T-helper 17 cell (primary cell): Measurements from ENCODE around the gene CDH4. TPM values are rescaled to one million over a fixed set of nuclear protein-coding genes. Genes with fewer than 3 reads are reported as not detected.
"Not testable (repeated sequence)": the region's sequence is repeated elsewhere in the genome, so short reads cannot be mapped to it uniquely, and the experiment has no call there.

Source experiments
- ATAC-seq: fragments of 150-1000 bp; cut with Tn5 transposase; 2 replicates; pipeline ENCODE4 v1.10.0; 2021; ENCODE audit warnings: mild to moderate bottlenecking, moderate library complexity
- DNase-seq, 3 donors: peaks; one replicate each; pipeline versions ENCODE4 v3.0.0 to v3.0.0-alpha.2; 2020 to 2021
- H3K9me3 ChIP-seq: one replicate; pipeline ENCODE4 v1.7.0; 2013; ENCODE audit warnings: low read length, mild to moderate bottlenecking; ENCODE audit not compliant: control insufficient read depth, poor library complexity, severe bottlenecking
- H3K27ac Mint-ChIP-seq: one replicate; pipeline ENCODE4 v1.8.0; 2022; ENCODE audit warnings: mild to moderate bottlenecking, moderate library complexity, mixed read lengths
- H3K27me3 Mint-ChIP-seq: one replicate; pipeline ENCODE4 v1.8.0; 2022; ENCODE audit warnings: mixed read lengths
- H3K36me3 Mint-ChIP-seq: one replicate; pipeline ENCODE4 v1.8.0; 2022; ENCODE audit warnings: low read depth, mixed read lengths
- H3K4me1 Mint-ChIP-seq: one replicate; pipeline ENCODE4 v1.8.0; 2022; ENCODE audit warnings: mild to moderate bottlenecking, mixed read lengths
- H3K4me3 Mint-ChIP-seq: one replicate; pipeline ENCODE4 v1.8.0; 2022; ENCODE audit warnings: mild to moderate bottlenecking, moderate library complexity, mixed read lengths
- total RNA-seq, 4 donors: library from RNA in 2 of 4; stranded (reverse) in 2 of 4; gene quantifications; one replicate each; pipeline ENCODE4 v1.2.3 and lab custom pipeline; 2022 to 2026

CDH4 gene
- total RNA-seq, 2 donors from 2014 or later: 0.55 to 0.67 TPM

DNA sequence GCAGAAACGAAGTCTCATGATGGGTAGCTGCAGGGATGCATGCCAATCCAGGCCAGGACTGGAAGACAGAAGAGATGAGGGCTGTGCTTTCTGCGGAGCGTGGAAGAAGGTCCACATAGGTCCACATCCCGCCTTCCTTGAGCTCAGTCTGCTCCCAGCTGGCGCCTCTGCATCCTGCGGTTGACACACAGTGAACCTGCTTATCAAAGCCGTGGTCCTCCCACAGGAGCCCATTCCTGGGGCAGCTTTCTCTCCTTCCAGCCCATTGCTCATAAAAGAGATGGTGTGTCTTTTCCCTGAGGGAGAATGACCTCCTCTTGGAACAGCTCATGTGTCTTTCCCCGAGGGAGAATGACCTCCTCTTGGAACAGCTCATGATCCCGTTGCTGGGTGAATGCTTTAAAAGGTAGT lies 225.4 kb downstream of the CDH4 start:
- peaks cover 10% of the 10 kb centered on the region for H3K27me3 Mint-ChIP-seq
- DNase-seq: no peak
- H3K9me3 ChIP-seq: no peaks in the 10 kb centered on the region
- H3K4me1 Mint-ChIP-seq: no peaks in the 10 kb centered on the region
- H3K27ac Mint-ChIP-seq: no peak overlapping the region
- ATAC-seq: no peak
- H3K36me3 Mint-ChIP-seq: no peaks in the 10 kb centered on the region
- no peak overlapping the region for H3K4me3 Mint-ChIP-seq

DNA sequence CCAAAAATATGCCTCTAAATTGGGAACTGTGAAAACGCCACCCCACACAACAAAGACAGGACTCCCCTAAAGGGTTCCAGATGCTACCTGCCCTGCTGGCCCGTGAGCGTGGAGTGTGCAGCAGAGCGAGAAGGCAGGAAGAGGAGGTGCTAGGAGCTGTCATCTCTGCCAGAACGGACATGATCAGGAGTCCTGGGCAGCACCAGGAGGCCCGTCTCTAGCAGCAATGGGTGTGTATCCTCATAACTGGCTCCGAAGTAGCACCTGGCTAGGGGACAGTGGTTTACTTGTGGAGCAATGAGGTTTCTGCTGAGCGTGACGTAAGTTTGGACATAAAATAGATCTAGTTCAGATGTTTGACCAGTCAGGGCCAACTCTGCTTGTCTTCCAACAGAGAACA lies 226.0 kb downstream of the CDH4 start:
- no peak for DNase-seq
- ATAC-seq: no peak
- peaks cover 10% of the 10 kb centered on the region for H3K27me3 Mint-ChIP-seq
- no peak overlapping the region for H3K4me3 Mint-ChIP-seq
- no peaks in the 10 kb centered on the region for H3K9me3 ChIP-seq
- H3K36me3 Mint-ChIP-seq: no peaks in the 10 kb centered on the region
- H3K4me1 Mint-ChIP-seq: no peaks in the 10 kb centered on the region
- no peak overlapping the region for H3K27ac Mint-ChIP-seq

DNA sequence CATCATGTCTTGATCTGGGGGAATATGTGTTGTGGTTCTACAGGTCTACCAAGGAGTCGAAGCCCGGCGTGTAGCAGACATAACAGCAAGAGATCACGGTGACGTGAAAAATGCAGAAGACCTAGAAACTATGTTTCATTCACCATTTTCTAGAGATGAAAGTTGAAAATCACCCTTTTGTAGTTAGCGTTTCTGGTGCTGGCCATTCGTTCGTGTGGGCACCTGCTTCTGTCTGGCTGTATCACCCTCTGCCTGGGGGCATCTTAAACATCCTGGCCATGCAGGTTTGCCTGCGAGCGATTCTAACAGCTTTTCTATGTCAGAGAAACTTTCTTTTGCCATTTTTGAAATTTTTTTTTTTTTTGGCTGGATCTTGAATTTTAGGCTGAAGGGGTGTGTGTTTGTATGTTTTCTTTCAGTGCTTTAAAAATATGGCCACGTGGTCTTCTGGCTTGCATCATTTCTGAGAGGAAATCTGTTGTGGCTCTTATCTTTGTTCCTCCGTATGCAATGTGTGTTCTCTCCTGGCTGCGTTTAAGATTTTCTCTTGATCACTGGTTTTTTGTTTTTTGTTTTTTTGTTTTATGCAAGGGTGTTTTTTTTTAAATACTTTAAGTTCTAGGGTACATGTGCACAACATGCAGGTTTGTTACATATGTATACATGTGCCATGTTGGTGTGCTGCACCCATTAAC lies 226.7 kb downstream of the CDH4 start:
- no peaks in the 10 kb centered on the region for H3K4me1 Mint-ChIP-seq
- peaks cover 10% of the 10 kb centered on the region for H3K27me3 Mint-ChIP-seq
- H3K4me3 Mint-ChIP-seq: no peak overlapping the region
- no peaks in the 10 kb centered on the region for H3K9me3 ChIP-seq
- no peak overlapping the region for H3K27ac Mint-ChIP-seq
- ATAC-seq (no peak), DNase-seq (no peak)
- H3K36me3 Mint-ChIP-seq: no peaks in the 10 kb centered on the region

DNA sequence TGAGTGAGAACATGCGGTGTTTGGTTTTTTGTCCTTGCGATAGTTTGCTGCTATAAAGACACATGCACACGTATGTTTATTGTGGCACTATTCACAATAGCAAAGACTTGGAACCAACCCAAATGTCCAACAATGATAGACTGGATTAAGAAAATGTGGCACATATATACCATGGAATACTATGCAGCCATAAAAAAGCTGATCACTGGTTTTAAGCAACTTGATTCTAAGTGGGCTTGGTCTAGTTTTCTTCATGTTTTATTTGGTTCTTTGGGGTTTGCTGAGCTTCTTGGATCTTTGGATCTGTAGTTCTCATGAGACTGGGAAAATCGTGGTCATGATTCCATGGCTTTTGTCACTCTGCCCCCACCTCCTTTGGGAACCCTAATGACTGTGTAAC lies 227.4 kb downstream of the CDH4 start:
- not testable (repeated sequence) for H3K36me3 Mint-ChIP-seq, H3K27ac Mint-ChIP-seq, H3K4me3 Mint-ChIP-seq, H3K9me3 ChIP-seq, H3K4me1 Mint-ChIP-seq, ATAC-seq, DNase-seq
- peaks cover 10% of the 10 kb centered on the region for H3K27me3 Mint-ChIP-seq

DNA sequence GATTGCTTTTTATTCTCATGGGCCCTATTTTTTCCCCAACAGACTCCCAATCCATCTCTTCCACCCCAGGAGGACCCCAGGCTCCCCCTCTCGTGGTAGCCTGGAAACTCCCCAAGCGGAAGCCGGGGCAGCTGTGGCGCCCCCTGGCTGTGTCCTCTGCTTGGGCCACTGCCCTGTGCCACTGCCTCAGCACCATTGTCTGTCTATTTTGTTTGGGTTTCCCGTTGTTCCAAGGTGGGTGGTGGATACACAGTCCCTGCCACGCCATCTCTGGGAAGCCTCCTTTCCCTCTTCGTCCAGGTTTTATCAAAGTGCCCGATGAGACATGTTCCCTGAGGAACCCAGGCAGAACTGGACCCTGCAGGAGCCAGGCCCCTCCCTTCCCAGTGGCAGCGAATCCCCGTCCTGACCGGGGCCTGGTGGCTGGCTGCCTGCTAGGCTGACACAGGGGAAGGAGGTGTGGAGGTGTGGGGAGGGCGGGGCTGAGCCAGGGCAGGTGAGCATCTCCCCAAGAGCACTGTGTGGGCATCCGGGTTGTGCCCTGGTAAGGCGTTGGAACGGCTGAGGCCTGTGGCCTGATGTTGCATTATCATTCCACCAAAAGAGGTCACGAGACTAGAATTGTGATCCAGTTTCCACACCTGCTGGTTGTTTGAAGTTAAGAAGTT lies 228.2 kb downstream of the CDH4 start:
- DNase-seq (no peak), ATAC-seq (no peak)
- no peaks in the 10 kb centered on the region for H3K36me3 Mint-ChIP-seq
- H3K4me3 Mint-ChIP-seq: no peak overlapping the region
- no peak overlapping the region for H3K27ac Mint-ChIP-seq
- H3K27me3 Mint-ChIP-seq: peaks cover 10% of the 10 kb centered on the region
- no peaks in the 10 kb centered on the region for H3K4me1 Mint-ChIP-seq
- H3K9me3 ChIP-seq: no peaks in the 10 kb centered on the region

DNA sequence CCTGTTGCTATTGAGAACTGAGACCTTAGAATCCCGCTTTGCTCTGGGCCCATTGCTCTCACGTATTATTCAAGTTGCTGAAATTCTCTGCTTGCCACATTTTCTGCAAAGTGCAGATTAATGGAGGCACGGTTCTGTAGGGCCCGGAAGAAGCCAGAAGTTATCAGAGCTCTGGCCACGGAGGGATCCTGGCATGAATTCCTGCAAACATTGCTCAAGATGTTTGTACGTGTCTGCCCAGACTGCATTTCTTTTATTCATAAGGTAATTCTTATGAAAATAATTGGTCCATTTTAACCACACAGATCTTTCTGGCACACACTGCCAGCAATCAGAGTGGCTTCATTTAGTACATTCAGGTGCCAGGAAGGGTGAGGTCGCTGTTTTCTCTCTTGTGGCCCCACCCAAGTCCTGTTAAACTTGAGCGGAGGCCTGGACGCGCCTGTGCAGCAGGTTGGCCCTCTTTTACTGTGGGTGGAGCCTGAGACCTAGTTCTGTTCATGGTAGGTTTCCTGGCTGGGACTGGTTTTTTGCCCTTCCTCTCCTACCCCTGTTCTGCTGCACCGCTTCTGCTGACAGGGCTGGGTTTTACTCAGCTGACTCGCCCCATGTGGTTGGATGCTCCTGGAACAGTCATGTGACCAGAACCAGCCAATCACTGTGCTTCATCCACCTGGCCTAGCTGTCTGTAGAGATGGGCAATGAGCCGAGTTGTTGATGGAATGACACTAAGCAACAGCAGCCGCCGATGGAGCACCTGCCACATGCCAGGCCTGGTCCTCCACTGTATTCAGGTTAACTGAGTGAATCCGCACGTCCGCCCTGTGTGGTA lies 230.2 kb downstream of the CDH4 start:
- Mint-ChIP-seq H3K27ac (no peak overlapping the region), H3K4me3 (no peak overlapping the region), H3K4me1 (no peaks in the 10 kb centered on the region), H3K27me3 (peaks cover 9% of the 10 kb centered on the region), H3K36me3 (no peaks in the 10 kb centered on the region)
- no peaks in the 10 kb centered on the region for H3K9me3 ChIP-seq
- no peak for ATAC-seq
- DNase-seq: no peak

DNA sequence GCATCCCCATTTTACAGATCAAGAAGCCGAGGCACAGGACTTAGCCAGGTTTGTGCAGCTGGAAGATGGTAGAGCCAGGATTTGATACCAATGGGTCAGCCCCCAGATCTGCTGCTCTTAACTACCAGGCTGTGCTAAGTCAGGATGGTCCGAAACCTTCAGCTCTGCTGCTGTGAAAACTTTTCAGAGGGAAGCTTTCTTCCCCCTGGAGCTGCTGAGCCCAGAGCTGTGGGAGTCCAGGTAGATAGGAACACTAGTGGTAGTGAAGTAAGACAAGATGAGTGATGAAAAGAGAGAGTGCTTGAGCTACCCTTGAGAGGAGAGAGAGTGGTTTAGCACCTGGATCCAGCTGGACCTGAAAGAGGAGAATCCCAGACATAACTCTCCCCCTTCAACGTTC lies 230.8 kb downstream of the CDH4 start:
- ATAC-seq (no peak), DNase-seq (no peak)
- H3K4me1 Mint-ChIP-seq: no peaks in the 10 kb centered on the region
- peaks cover 9% of the 10 kb centered on the region for H3K27me3 Mint-ChIP-seq
- H3K4me3 Mint-ChIP-seq: no peak overlapping the region
- H3K36me3 Mint-ChIP-seq: no peaks in the 10 kb centered on the region
- no peaks in the 10 kb centered on the region for H3K9me3 ChIP-seq
- H3K27ac Mint-ChIP-seq: no peak overlapping the region

DNA sequence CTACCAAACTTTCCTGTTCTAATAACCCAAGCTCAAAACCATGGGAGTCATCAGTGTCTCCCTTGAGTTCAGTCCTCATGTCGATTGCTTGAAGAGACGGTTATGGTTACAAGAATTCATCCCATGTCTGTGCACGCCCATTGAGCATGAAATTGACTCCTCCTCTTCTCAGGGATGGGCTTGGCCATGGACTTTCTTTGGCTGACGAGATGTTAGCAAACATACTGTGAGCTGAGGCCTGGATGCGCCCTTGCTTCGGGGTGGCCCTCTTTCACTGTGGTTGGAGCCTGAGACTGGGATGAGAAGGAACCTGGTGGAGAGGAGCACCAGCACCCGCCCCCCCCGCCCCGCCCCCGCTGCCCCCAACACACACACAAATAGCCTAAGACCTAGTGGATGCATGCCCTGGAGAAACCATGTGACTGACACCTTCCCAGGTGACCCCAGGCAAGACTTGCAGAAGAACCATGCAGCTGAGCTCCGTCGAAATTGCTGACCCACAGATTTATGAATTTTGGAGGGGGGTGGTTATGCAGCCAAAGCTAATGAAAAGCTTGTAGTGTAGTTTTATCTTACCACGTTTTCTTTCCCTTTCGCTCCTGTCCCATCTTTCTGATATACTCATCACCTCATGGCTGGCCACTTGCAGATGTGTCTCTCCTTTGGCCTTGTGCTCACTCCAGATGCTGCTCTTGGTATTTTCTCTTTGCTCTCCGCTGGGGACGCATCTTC lies 231.4 kb downstream of the CDH4 start:
- no peak for ATAC-seq
- no peak overlapping the region for H3K4me3 Mint-ChIP-seq
- H3K36me3 Mint-ChIP-seq: no peaks in the 10 kb centered on the region
- H3K27me3 Mint-ChIP-seq: peaks cover 9% of the 10 kb centered on the region
- no peaks in the 10 kb centered on the region for H3K4me1 Mint-ChIP-seq
- no peak overlapping the region for H3K27ac Mint-ChIP-seq
- no peak for DNase-seq
- H3K9me3 ChIP-seq: no peaks in the 10 kb centered on the region

DNA sequence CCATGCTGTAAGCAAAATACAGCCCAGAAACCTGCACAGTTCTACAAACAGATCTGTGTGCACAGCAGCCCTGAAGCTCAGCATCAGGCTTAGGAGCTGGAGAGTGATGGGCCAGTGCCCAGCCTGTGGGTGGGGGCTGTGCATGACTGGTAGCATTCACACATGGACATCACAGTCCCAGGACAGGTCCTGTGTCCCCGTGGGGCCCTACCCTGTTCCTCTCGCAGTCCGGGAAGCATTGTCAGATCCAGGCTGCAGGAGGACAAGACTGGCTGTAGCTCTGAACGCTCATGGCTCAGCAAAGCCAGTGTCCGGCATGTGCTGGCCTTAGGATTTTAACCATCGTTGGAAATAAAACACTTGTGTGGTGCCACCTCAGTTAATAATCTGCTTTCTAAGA lies 234.1 kb downstream of the CDH4 start:
- Mint-ChIP-seq H3K27me3 (peaks cover 9% of the 10 kb centered on the region), H3K27ac (no peak overlapping the region), H3K36me3 (no peaks in the 10 kb centered on the region), H3K4me1 (no peaks in the 10 kb centered on the region), H3K4me3 (no peak overlapping the region)
- ATAC-seq (no peak), DNase-seq (no peak)
- no peaks in the 10 kb centered on the region for H3K9me3 ChIP-seq

DNA sequence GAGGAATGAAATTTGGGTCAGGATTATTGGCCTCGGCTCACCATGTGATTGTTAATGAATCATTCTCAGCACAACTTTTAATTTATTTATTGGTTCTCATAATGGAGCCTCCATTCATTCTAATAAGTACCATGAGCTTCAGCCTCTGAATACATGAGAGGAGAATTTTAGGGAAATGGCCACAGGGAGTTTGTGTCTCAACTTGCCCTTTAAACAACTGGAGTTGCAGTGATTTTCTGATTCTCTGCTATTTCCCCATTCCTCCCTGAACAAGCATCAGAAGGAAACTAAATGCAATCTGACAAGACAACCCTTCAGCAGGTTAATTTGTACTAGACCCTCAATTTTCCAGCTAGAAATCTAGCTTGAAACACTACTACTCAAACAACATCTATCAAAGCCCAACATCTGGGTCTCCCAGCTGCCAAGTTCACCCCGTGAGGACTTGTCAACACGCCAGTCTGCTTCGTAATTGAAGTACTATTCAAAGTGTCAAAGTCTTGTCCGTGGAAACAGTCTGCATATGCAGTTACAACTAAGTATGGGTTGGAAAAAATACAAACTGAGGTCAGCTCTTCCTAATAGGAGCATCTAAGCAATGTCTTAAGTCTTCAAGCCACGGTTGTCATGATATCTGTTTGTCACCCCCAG lies 235.4 kb downstream of the CDH4 start:
- H3K36me3 Mint-ChIP-seq: no peaks in the 10 kb centered on the region
- H3K4me1 Mint-ChIP-seq: no peaks in the 10 kb centered on the region
- ATAC-seq (no peak), DNase-seq (no peak)
- no peak overlapping the region for H3K27ac Mint-ChIP-seq
- no peak overlapping the region for H3K4me3 Mint-ChIP-seq
- H3K9me3 ChIP-seq: no peaks in the 10 kb centered on the region
- peaks cover 9% of the 10 kb centered on the region for H3K27me3 Mint-ChIP-seq

DNA sequence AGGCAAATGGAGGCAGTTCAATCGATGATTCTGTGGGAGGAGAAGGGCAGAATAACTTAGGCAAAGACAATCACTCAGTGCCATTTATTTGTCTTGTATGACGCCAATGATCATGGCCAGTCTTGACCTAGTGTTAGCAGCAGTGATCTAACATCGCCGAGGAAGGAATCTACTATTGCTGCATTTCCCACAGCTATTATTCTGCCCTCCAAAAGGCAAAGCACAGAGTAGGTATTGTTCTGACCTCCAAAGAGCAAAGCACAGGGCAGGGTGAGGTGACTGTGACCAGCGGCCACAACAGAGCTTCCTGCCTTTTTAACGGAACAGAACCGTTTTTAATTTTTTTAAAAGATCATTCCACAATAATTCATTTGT lies 235.9 kb downstream of the CDH4 start:
- Mint-ChIP-seq H3K4me1 (no peaks in the 10 kb centered on the region), H3K27me3 (peaks cover 9% of the 10 kb centered on the region), H3K36me3 (no peaks in the 10 kb centered on the region), H3K27ac (no peak overlapping the region), H3K4me3 (no peak overlapping the region)
- no peak for ATAC-seq
- no peaks in the 10 kb centered on the region for H3K9me3 ChIP-seq
- DNase-seq: no peak

DNA sequence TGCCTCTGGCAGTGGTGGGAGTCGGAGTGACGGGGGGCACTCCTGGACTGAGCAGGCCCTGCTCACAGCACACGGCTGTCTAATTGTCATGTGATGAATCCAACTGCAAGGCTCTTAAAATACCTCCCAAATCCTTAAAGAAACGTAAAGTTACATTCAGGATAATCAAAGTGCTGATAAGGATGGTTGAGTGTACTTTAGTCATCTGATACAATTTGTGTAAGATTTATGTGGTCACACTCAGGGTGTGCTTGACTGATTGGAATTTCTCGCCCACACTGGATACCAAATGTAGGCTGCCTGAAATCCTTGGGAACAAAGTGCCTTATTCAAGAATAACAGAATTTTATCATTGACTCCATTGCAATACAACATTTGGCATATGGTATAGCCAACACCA lies 238.7 kb downstream of the CDH4 start:
- no peaks in the 10 kb centered on the region for H3K9me3 ChIP-seq
- H3K4me1 Mint-ChIP-seq: no peaks in the 10 kb centered on the region
- no peak overlapping the region for H3K4me3 Mint-ChIP-seq
- ATAC-seq (no peak), DNase-seq (no peak)
- H3K27ac Mint-ChIP-seq: no peak overlapping the region
- H3K36me3 Mint-ChIP-seq: no peaks in the 10 kb centered on the region
- peaks cover 6% of the 10 kb centered on the region for H3K27me3 Mint-ChIP-seq

DNA sequence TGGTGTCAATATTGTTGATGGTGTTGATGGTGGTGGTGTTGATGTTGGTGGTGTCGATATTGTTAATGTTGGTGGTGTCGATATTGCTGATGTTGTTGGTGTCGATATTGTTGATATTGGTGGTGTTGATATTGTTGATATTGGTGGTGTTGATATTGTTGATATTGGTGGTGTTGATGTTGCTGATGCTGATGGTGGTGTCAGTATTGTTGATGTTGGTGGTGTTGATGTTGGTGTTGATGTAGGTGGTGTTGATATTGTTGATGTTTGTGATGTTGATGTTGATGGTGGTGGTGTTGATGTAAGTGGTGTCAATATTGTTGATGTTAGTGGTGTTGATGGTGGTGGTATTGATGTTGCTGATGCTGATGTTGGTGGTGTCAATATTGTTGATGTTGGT lies 240.0 kb downstream of the CDH4 start:
- no peaks in the 10 kb centered on the region for H3K9me3 ChIP-seq
- Mint-ChIP-seq H3K4me3 (no peak overlapping the region), H3K36me3 (no peaks in the 10 kb centered on the region), H3K4me1 (no peaks in the 10 kb centered on the region), H3K27ac (no peak overlapping the region), H3K27me3 (no peaks in the 10 kb centered on the region)
- DNase-seq (no peak), ATAC-seq (no peak)
